ENCODE results near the gene VCPKMT.
"Not testable (repeated sequence)": the region's sequence is repeated elsewhere in the genome, so short reads cannot be mapped to it uniquely, and the experiment has no call there.

VCPKMT gene

DNA sequence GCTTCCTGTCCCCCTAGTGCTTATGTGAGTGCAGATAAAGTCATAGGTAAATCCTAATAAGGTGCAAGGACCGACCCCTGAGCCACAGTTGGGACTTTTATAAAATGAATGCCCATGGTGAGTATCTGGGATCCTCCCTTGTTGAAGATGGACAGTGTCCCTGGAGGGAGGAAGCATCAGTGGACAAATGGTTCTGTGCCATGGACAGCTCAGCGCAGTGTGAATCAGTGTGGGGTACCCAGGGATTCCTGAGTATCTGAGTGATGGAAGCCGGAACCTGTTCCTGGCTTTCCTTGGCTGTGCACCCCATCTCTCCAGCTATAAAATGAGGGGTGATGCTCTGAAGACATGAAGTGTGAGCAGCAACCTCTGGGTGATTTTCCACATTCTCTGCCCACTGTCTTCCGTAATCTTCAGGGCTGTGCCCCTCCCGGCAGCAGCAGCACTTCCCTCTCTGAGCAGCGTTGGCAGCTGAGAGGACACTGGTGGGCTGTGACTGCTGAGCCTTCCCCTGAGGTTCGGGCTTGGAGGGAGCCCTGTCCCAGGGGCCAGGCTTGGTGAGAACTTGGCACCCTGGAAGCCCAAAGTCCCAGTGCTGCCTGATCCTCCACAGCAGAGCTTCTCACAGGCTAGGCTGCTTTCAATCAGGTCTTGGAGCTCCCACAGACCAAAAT is 25.0 kb downstream of the VCPKMT start:
- DNase-seq: no peak

DNA sequence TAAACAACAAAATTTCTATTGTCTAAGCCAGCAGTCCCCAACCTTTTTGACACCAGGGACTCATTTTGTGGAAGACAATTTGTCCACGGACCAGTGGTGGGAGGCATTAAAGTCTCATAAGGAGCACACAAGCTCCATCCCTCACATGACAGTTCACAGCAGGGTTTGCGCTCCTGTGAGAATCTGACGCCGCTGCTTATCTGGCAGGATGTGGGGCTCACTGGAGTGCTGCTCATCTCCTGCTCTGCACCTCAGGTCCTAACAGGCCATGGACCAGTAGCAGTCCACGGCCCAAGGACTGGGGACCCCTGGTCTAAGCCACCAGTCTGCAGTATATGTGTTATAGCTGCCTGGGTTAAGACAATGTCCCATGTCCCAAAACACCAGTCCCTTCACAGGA is 27.2 kb downstream of the VCPKMT start:
- DNase-seq: no peak

DNA sequence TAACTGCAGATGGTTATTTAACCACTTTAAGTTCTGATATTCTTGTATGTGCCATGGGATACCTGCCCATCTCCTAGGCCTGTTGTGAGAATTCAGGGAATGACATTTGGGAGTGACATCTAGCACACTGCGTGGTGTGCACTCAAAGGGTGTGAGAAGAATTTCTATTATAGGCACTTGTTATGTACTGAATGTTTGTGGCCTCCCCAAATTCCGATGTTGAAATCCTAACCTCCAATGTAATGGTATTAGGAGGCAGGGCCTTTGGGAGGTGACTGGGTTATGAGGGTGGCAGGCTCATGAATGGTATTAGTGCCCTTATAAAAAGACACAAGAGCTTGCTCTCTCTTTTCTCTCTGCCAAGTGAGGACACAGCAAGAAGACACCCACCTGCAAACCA is 27.6 kb downstream of the VCPKMT start:
- no peak for DNase-seq

DNA sequence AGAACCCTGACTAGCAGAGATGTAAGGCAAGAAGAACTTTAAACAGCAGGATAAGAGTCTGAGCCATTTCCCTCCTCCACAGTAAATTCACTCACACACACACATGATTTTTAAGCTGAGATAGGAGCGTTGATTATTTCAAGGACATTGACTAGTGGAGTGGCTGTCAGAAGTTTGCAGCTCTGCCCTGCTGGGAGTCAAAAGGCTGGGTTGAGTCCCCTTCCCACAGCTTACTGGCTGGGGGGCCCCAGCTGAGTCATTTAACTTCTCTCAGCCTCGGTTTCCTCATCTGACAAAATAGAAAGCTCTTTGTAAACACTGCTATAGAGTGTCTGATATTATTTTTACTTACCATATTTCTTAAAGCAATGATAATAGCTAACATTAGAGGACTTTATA is 28.3 kb downstream of the VCPKMT start:
- no peak for DNase-seq

DNA sequence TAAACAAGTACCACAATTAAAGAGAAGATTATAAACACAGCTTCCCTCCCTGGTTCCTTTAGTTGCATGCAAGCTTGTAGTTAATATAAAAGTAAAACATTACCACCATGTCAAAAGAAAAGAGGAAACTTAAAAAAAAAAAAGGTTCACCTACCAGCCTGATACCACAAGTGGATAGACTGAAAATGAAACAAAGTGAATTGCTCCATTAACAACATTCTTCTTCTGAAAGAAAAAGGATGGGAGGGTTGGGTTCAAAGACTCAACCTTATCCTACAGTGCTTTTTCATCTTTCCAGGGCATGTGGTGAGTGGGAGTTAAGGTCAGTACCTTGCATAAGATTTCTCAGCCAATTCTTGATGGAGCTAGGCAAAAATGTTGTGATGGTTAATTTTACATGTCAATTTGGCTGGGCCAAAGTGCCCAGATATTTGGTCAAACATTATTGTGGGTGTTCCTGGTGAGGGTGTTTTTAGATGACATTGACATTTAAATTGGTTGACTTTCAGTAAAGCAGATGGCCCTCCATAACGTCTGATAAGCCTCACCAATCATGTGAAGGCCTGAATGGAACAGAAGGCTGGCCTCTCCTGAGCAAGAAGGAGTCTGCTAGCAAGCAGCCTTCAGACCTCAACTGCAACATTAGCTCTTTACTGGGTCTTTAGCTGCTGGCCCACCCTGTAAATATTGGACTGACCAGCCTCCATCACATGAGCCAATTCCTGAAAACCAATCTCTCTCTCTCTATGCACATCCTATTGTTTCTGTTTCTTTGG is 28.8 kb downstream of the VCPKMT start:
- DNase-seq: no peak

DNA sequence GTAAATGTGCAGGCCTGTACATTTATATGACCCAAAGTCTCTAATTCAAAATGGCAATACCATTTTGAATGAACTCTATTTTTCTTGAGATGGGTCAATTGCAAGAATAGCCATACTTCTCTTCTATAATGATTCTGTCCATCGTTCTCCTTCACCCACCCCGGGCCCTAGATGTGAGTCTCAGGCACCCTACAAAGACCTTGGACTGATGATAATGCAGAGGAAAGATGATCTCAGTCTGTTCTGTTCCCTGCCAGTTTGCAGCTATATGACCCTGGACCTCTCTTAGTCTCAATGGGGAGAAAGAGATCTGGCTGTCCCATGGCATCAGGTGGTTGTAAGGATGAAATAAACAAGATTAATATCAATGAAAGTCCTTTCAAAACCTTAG is 30.1 kb downstream of the VCPKMT start:
- no peak for DNase-seq

DNA sequence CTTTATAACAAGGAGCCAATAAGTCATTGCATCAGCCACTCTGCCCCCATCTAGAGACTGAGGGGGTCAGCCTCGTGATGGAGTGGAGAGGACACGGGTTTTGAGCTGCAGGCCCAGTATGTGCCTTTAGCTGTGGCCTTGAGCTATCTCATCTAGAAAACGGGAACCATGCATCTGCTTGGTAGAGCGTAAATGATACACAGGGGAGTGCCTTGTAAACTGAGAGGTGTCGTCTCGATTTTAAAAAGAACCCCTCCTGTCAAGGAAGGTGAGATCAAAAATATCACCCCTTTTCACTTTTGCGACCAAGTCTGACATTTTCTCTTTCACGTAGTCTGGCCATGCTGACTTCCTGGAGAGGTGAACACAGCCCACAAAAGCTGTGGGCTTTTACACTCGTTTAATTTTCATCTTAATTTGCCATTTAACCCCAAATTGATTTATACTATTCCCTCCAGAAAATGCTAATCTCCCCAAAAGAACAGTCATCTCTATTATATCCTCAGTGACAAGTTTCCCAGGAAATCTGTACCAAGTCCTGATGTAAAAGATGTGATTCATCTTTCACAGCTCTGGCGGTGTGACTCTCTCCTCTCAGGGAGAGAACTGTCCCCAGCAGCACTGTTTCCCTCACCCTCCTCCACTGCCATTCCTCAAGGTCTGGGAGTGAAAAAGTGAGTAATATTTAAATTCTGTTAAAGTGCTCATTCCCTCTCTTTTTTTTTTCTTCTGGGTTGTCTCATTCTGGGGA is 30.6 kb downstream of the VCPKMT start:
- DNase-seq: no peak

DNA sequence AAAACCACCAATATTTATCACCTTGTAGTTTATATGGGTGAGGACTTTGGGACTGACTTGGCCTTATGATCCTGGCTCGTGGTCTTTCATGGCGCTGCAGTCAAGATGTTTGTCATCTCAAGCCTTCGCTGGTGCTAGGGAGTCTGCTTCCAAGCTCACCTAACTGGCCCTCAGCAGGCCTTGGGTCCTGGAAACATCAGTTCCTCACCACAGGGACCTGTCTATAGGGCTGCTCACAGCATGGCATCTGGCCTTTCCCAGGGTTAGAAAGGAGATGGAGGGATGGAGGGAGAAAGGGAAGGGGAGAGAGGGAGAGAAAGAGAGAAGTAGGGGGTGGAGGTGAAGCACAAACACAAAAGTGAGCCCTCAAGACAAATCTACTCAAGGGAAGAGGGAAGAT is 31.7 kb downstream of the VCPKMT start:
- DNase-seq: no peak

DNA sequence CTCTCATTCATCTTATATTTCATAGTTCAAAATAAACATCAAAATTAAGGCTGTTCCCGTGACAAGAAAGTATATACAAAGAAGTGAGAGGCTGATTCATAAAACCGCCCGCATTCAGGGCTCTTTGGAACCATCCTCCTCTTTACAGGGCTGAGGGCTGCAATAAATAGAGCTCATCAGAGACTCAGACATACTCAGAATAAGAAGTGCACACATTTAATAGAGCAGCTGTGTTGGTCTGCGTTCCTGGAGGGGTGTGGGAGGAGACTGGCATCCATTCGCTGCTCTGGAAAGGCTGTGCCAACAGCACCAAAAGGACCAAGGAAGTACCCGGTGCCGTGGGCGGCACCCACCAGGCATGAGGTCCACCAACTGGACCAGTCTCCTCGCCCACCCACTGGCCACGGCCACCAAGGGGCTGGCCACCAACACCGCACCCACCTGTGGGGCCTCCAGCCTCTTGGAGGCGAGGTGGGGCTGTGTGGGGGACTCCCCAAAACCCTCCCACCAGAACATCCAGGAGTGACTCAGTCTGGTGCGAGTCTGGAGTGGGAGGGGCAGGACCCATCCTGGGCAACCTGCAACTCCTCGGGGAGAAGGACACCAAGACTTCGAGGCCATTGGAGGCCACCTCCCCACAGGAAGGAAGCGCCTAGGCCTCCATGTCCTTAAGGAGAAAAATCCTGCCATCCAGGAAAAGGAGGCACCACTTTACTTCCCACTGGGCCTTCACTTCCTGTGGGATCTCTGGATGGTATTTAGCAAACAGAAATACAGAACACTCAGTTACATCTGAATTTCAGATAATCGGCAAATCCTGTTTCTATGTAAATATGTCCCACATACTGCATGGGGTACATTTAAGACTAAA is 32.7 kb downstream of the VCPKMT start:
- DNase-seq: no peak

DNA sequence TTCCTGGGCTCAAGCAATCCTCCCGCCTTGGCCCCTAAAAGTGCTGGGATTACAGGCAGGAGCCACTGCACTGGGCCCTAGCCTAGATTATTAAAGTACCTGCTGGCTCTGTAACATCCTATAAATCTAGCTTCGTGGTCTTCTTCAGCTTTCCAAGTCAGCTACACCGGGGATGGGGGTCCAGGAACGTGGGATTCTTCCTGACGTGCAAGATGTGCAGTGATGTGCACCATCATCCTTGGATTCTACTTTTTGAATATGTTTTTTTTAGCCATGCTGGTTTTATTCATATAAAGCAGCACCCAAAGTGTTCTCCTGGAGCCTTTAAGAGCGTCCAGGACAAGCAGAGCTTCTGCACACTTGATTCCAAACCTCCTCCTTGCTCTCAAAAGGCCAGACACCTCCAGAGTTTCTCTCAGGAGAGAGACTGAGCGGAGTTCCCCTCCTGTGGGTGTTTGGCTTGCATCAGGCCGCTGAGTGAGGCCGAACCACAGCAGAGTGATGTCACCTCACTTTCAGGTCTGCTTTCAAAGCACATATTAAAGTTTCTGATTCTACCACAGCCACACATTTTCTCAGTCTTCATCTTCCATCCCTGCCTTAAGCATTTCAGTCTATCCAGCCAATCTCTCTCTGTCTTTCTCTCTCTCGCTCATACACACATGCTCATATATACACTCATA is 33.4 kb downstream of the VCPKMT start:
- DNase-seq: no peak

DNA sequence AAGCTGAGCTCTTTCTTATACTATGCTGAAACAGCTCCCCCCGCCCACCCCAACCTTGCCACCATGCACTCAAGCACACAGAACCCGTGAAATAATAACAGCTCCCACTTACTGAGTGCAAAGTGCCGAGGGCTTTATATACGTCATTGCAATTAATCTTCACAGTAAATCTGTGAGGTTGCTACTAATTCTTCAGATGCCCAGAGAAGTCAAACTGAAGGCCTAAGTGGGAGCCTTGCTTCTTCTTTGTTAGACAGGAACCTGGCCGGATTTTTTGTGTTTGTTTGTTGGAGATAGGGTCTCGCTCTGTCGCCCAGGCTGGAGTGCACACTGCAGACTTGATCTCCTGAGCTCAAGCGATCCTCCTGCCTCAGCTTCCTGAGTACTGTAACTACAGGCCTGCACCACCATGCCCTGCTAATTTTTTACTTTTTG is 34.0 kb downstream of the VCPKMT start:
- no peak for DNase-seq

DNA sequence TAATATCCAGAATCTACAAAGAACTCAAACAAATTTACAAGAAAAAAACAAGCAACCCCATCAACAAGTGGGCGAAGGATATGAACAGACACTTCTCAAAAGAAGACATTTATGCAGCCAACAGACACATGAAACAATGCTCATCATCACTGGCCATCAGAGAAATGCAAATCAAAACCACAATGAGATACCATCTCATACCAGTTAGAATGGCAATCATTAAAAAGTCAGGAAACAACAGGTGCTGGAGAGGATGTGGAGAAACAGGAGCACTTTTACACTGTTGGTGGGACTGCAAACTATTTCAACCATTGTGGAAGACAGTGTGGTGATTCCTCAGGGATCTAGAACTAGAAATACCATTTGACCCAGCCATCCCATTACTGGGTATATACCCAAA is 37.3 kb downstream of the VCPKMT start:
- not testable (repeated sequence) for DNase-seq

DNA sequence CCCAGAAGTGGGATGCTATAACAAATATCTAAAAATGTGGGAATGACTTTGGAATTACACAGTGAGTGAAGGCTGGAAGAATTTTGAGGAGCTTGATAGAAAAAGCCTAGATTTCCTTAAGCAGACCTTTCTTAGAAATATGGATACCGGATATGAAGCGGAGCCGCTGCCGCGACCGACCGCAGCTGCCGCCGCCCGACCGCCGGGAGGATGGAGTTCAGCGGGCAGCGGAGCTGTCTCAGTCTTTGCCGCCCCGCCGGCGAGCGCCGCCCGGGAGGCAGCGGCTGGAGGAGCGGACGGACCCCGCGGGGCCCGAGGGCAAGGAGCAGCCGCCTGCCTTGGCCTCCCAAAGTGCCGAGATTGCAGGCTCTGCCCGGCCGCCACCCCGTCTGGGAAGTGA is 42.7 kb downstream of the VCPKMT start:
- DNase-seq: not testable (repeated sequence)

DNA sequence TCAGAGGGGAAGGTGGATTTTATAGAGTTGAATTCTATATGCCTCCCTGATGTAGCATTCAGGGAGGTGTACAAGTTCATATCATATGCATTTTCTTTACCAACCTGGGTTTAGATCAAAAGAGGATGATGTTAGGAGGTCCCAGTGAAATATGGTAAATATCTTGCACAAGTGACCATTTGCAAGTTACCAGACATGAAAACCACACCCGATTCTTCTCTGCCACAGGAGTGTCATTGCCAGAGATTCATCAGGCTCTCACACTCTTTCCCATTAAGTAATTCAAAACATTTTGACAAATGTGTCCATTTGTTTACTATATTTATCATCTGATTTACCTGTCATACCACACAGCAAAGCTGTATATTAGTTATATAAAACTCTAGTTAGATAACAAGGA is 44.0 kb downstream of the VCPKMT start:
- no peak for DNase-seq

DNA sequence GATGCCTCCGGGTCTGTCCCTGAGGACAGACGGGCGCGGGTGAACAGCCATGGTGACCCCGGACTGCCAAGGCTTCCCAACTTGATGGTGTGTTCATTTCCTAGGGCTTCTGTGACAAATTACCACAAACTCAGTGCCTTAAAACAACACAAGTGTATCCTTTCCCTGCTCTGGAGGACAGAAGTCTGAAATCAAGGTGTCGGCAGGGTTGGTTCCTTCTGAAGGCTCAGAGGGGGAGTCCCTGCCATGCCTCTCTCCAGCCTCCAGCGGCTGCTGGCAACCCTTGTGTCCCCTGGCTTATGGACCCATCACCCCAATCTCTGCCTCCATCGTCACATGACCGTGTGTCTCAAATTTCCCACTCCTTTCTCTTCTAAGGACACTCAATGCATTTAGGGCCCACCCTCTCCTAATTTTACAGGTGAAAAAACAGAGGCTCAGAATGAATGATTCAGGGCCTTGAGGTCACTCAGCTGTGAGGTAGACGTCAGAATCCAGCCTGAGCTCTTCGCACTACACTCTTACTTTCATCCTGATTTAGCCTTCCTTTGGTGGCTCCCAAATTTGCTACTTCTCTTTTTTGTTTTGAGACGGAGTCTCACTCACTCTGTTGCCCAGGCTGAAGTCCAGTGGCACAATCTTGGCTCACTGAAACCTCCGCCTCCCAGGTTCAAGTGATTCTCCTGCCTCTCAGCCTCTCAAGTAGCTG is 45.4 kb downstream of the VCPKMT start:
- DNase-seq: no peak

DNA sequence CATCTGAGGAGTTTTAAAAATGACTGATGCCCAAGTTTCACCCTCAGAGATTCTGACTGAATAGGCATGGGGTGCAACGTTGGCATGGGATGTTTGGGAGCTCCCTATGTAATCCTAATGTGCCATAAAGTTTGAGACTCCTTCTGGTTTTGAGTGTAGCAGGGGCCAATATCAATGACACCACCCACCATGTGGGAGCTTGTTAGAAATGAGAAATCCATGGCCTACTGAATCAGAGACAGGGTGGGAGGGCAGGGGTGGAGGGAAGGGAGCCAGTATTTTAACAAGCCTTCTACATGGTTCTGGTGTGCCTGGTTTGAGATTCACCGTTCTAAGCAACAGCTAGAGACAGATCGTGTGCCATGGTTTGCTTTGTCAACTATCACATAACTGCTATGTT is 46.1 kb downstream of the VCPKMT start:
- DNase-seq: no peak

DNA sequence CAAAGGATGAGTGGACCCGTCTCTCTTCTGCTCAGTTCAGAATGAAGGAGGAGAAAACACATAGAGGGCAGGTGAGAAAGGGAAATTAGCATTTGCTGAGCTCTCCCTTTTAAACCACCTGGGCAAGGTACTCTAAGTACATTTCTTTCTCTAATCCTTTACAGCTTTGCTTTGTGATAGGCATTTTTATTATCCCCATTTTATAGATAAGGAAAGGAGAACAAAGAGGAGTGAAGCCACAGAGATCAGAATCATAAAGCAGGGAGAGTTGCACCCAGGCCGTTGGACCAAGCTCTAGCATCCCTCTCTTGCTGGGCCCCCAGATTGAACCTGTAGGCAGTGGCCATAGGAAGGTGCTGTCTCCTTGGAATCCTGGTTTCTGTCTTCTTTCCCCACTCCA is 47.0 kb downstream of the VCPKMT start:
- DNase-seq: no peak

DNA sequence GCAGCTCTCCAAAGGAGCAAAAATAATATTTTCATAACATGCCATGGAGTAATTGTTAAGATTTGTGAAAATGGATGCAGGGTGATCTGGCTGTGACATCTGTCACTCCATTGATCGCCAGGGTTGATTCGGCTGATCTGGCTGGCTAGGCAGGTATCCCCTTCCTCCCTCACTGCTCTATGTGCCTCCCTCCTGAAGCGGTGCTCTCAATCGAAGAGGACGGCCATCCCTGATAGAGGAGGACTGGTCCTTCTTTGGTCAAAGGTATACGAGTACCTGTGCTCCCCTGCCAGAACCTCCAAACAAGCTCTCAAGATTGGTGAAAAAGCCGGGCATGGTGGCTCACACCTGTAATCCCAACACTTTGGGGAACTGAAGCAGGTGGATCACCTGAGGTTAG is 47.9 kb downstream of the VCPKMT start:
- no peak for DNase-seq

DNA sequence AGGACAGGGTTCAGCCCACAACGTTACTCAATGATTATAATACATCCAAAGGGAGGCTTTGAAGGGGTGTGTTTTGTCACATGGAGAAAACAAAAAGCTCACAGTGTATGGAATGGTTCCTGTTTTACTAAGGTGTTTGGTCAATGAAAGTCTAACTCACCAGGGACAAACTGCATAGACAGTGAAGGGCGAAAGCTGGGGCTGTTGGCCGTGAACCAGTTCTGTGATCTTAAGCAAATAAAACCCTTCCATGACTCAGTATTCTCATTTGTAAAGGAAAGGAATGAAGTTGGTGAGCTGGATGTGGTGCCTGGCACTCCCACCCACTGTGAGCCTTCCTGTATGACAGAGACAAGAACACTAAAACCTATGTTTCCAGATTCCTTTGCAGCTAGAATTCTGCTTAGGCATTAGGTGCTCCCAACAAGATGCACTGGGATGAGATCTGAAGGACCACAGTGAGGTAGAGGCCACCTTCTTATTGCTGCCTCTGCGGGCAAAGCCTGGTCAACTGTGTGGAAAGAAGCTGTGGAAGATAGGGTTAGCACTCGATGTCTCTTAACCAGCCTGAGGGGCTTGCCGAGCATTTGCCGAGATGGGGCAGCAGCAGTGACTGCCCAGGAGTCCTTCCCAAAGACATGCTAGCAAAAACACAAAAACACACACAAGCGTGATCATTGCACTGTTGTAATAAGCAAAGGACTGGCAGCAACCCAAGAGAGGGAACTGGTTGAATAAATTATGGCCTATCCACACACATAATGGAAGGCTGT is 48.5 kb downstream of the VCPKMT start:
- DNase-seq: peak; percentile 31

DNA sequence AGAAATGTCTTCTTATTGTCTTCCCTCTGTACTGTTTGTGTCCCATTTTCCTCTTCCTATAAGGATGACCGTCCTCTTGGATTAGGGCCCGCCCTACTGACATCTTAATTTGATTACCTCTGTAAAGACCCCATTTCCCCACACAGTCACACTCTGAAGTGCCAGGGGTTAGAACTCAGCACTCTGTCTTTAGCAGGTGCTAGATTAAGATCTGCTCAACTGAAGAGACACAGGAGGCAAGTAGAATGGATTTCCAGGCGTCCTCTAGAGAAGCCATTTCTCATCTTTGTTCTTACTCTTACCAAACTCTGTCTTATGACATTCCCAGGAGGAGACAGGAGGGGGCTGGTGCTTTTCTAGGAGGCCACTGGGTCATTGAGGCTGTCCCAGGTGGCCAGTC is 50.8 kb downstream of the VCPKMT start:
- no peak for DNase-seq

DNA sequence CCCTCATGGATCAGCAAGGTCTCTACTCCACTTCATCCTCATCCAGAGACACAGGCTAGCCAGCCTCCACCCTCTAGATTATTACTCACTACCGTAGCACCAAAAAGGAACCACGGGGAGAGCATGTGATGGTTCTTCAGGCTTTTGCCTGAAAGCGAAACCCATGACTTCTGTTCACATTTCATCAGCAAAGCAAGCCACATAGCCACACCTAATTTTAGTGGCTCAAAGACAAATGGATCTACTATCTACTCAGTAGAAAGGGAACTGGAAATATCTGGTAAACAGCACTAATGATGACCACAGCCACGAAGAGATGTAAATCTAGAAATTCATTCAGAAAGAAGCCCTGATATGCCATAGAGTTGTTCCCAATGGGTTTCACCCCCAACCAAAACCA is 51.4 kb downstream of the VCPKMT start:
- no peak for DNase-seq

Data from T1000 (cell line).